ENCODE measurements around the gene APLP1.

GRCh38 chr19:35832054-35832453 lies 36.3 kb upstream of the APLP1 start:
- TF ChIP-seq CTCF (IDR thresholded peaks at IDR 0.05) (no peak), POLR2A (IDR thresholded peaks at IDR 0.05) (no peak)

Data from lower leg skin (tissue), 3 donors.